ENCODE data around the gene HES2. TPM values are rescaled to one million over a fixed set of nuclear protein-coding genes. Genes with fewer than 3 reads are reported as not detected.
A peak's percentile ranks its signal among the peaks of the same experiment; 100 is the strongest.
"Not testable (repeated sequence)": the region's sequence is repeated elsewhere in the genome, so short reads cannot be mapped to it uniquely, and the experiment has no call there.

Gene HES2
- total RNA-seq, 2 experiments from 2014 or later = not detected

GRCh38 chr1:6447016-6447817 lies 27.5 kb upstream of the HES2 start:
- H3K4me3 Mint-ChIP-seq = peak overlapping the region; percentile 25
- peaks cover 64% of the 10 kb centered on the region for H3K27me3 Mint-ChIP-seq

GRCh38 chr1:6446665-6447015 lies 26.9 kb upstream of the HES2 start:
- H3K27ac Mint-ChIP-seq = no peak overlapping the region
- DNase-seq = no peak
- peaks cover 10% of the 10 kb centered on the region for H3K4me1 Mint-ChIP-seq
- no peaks in the 10 kb centered on the region for H3K9me3 Mint-ChIP-seq
- H3K27me3 Mint-ChIP-seq = peaks cover 67% of the 10 kb centered on the region
- no peak overlapping the region for H3K4me3 Mint-ChIP-seq
- H3K36me3 Mint-ChIP-seq = no peaks in the 10 kb centered on the region

More at GRCh38 chr1:6447016-6447817, 27.5 kb upstream of the HES2 start:
- Mint-ChIP-seq H3K4me1 (peaks cover 10% of the 10 kb centered on the region), H3K9me3 (no peaks in the 10 kb centered on the region), H3K36me3 (no peaks in the 10 kb centered on the region), H3K27ac (no peak overlapping the region)
- DNase-seq = no peak

- not testable (repeated sequence) for H3K27ac Mint-ChIP-seq, H3K4me3 Mint-ChIP-seq, H3K4me1 Mint-ChIP-seq, DNase-seq, H3K9me3 Mint-ChIP-seq, H3K36me3 Mint-ChIP-seq
- peaks cover 70% of the 10 kb centered on the region for H3K27me3 Mint-ChIP-seq
These were observed 26.2 kb upstream of the HES2 start for GRCh38 chr1:6445929-6446328.

- Mint-ChIP-seq H3K9me3 (no peaks in the 10 kb centered on the region), H3K27me3 (peaks cover 64% of the 10 kb centered on the region), H3K36me3 (no peaks in the 10 kb centered on the region), H3K4me3 (no peak overlapping the region), H3K4me1 (peaks cover 10% of the 10 kb centered on the region), H3K27ac (no peak overlapping the region)
- no peak for DNase-seq
These were observed 25.5 kb upstream of the HES2 start for GRCh38 chr1:6445062-6445763.

GRCh38 chr1:6444377-6444776 lies 24.7 kb upstream of the HES2 start:
- H3K4me3 Mint-ChIP-seq = no peak overlapping the region
- H3K27me3 Mint-ChIP-seq = peaks cover 61% of the 10 kb centered on the region
- no peaks in the 10 kb centered on the region for H3K9me3 Mint-ChIP-seq
- no peak for DNase-seq
- no peak overlapping the region for H3K27ac Mint-ChIP-seq
- no peaks in the 10 kb centered on the region for H3K36me3 Mint-ChIP-seq
- H3K4me1 Mint-ChIP-seq = peaks cover 6% of the 10 kb centered on the region

- Mint-ChIP-seq H3K36me3 (no peaks in the 10 kb centered on the region), H3K4me3 (no peak overlapping the region), H3K27me3 (peaks cover 63% of the 10 kb centered on the region), H3K4me1 (peaks cover 2% of the 10 kb centered on the region), H3K9me3 (no peaks in the 10 kb centered on the region), H3K27ac (no peak overlapping the region)
- no peak for DNase-seq
These were observed 23.8 kb upstream of the HES2 start for GRCh38 chr1:6443339-6444115.

DNA sequence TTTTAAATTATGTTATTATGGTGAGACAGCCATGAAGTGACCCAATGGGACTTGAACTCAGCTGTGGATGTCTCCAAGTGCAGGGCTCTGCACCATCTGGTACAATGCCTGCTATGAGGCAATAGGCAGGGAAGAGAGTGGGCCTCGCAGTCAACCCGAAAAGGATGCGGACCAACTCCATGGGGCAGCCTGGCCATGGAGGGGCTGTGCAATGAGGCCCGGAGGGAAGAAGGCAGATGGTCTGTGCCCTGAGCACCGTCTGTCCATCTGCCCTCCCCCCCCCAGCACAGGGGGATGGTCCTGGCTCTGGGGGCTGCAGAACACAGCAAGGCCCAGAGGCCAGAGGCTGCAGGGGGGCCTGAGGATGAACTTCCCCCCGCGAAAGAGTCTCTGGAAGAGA lies 21.9 kb upstream of the HES2 start:
- H3K4me3 Mint-ChIP-seq = no peak overlapping the region
- H3K4me1 Mint-ChIP-seq = peaks cover 3% of the 10 kb centered on the region
- no peak for DNase-seq
- no peak overlapping the region for H3K27ac Mint-ChIP-seq
- H3K27me3 Mint-ChIP-seq = peaks cover 60% of the 10 kb centered on the region
- H3K9me3 Mint-ChIP-seq = no peaks in the 10 kb centered on the region
- H3K36me3 Mint-ChIP-seq = no peaks in the 10 kb centered on the region

GRCh38 chr1:6440198-6441126 lies 20.7 kb upstream of the HES2 start:
- no peaks in the 10 kb centered on the region for H3K36me3 Mint-ChIP-seq
- H3K4me1 Mint-ChIP-seq = peaks cover 3% of the 10 kb centered on the region
- peak; percentile 77 for DNase-seq
- H3K4me3 Mint-ChIP-seq = peak overlapping the region; percentile 25
- no peak overlapping the region for H3K27ac Mint-ChIP-seq
- H3K27me3 Mint-ChIP-seq = peaks cover 51% of the 10 kb centered on the region
- H3K9me3 Mint-ChIP-seq = no peaks in the 10 kb centered on the region

GRCh38 chr1:6438047-6438525 lies 18.4 kb upstream of the HES2 start:
- Mint-ChIP-seq H3K36me3 (no peaks in the 10 kb centered on the region), H3K4me3 (no peak overlapping the region), H3K4me1 (peaks cover 3% of the 10 kb centered on the region)

GRCh38 chr1:6437012-6437700 lies 17.4 kb upstream of the HES2 start:
- H3K36me3 Mint-ChIP-seq, H3K4me1 Mint-ChIP-seq, H3K27ac Mint-ChIP-seq, H3K4me3 Mint-ChIP-seq, DNase-seq, H3K9me3 Mint-ChIP-seq: not testable (repeated sequence)
- peaks cover 37% of the 10 kb centered on the region for H3K27me3 Mint-ChIP-seq

More at GRCh38 chr1:6438047-6438525, 18.4 kb upstream of the HES2 start:
- DNase-seq = peak; percentile 70
- Mint-ChIP-seq H3K27ac (no peak overlapping the region), H3K9me3 (no peaks in the 10 kb centered on the region), H3K27me3 (peaks cover 40% of the 10 kb centered on the region)

DNA sequence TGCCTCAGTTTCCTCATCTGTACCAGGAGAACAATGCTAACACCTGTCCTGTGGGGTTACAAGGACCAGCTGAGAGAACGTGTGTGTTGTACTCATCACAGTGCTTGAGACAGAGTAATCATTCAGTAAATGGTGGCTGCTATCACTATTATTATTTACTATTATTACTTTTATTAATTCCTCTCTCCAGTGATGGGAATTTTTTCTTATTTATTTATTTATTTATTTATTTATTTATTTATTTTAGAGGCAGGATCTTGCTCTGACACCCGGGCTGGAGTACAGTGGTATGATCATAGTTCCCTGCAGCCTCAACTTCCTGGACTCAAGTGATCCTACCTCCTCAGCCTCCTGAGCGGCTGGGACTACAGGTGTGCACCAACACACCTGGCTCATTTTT lies 16.6 kb upstream of the HES2 start:
- H3K4me1 Mint-ChIP-seq, H3K36me3 Mint-ChIP-seq, H3K9me3 Mint-ChIP-seq, DNase-seq, H3K4me3 Mint-ChIP-seq, H3K27ac Mint-ChIP-seq: not testable (repeated sequence)
- peaks cover 28% of the 10 kb centered on the region for H3K27me3 Mint-ChIP-seq

GRCh38 chr1:6435547-6435946 lies 15.8 kb upstream of the HES2 start:
- Mint-ChIP-seq H3K27me3 (peaks cover 24% of the 10 kb centered on the region), H3K27ac (no peak overlapping the region), H3K9me3 (no peaks in the 10 kb centered on the region), H3K4me3 (no peak overlapping the region), H3K4me1 (peaks cover 3% of the 10 kb centered on the region), H3K36me3 (no peaks in the 10 kb centered on the region)
- DNase-seq = no peak

DNA sequence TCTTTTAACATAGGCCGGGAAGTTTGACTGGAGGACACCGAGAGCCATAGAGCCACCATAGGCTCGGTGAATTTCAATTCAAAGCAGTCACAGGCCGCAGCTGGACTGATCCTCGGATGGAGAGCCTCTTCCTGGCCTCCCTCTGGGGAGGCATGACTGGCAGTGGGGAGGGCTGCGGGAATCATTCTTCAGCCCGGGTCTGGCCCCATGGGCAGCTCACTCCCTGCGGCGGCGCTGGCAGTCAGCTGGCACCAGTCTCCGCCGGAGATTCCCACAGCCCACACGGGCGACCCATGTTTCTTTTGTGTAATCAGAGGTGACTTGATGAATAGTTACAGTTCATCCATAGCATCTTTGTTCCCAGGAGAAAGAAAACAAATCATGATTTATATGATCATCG lies 15.4 kb upstream of the HES2 start:
- no peak overlapping the region for H3K4me3 Mint-ChIP-seq
- no peak for DNase-seq
- no peaks in the 10 kb centered on the region for H3K36me3 Mint-ChIP-seq
- H3K27ac Mint-ChIP-seq = no peak overlapping the region
- no peaks in the 10 kb centered on the region for H3K9me3 Mint-ChIP-seq
- H3K4me1 Mint-ChIP-seq = peaks cover 3% of the 10 kb centered on the region
- H3K27me3 Mint-ChIP-seq = peaks cover 24% of the 10 kb centered on the region

- no peaks in the 10 kb centered on the region for H3K36me3 Mint-ChIP-seq
- H3K27me3 Mint-ChIP-seq = peaks cover 17% of the 10 kb centered on the region
- H3K27ac Mint-ChIP-seq = no peak overlapping the region
- no peak for DNase-seq
- H3K9me3 Mint-ChIP-seq = no peaks in the 10 kb centered on the region
- peaks cover 3% of the 10 kb centered on the region for H3K4me1 Mint-ChIP-seq
- H3K4me3 Mint-ChIP-seq = no peak overlapping the region
These were observed 14.5 kb upstream of the HES2 start for GRCh38 chr1:6434186-6434585.

Data from activated naive CD8-positive, alpha-beta T cell treated with anti-CD3 and anti-CD28 coated beads for 36 hours (primary cell).